ENCODE data around the gene SIX3.

SIX3 gene

DNA sequence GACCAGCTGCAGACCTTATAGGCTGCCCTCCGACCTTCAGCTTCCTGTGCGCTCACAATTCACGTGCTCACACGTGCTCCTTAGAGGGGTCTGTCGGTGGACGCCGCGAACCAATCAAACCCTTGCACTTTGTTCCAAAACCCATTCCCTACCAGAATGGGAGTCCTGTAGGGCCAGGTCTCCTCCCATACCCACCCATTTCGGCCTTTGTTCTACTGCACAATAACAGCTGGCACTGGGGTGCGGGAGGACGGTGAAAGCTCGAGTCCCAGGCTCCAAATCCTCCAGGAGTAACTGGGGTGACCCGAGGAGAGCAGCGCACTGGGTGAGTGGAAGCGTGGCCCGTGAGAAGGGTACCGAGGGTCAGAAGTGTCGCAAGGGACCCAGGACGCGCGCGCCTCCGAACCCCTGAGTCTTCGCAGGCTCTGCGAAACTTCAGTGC, 13.0 kb downstream of the SIX3 start:
- Histone ChIP-seq H3K14ac (ENCODE audit: low read length in 2 of 2) (no peak overlapping the region), H3K18ac (ENCODE audit: low read depth in 1 of 2, low read length in 2 of 2) (no peak overlapping the region), H3K4me1 (ENCODE audit: control insufficient read depth, insufficient read depth, low read depth, low read length) (peaks cover 28% of the 10 kb centered on the region), H2BK15ac (ENCODE audit: low read depth, poor library complexity, severe bottlenecking) (no peak overlapping the region), H2BK120ac (ENCODE audit: low read depth, low read length) (no peak overlapping the region), H3K4me2 (ENCODE audit: low read length, poor library complexity, severe bottlenecking) (no peak overlapping the region), H3K9ac (ENCODE audit: low read length) (no peak overlapping the region), H3K23ac (ENCODE audit: low read length in 2 of 2) (no peak overlapping the region), H3K9me3 (ENCODE audit: control insufficient read depth, low read length) (no peaks in the 10 kb centered on the region), H3K27ac (ENCODE audit: low read length, poor library complexity, severe bottlenecking) (no peak overlapping the region), H2AK5ac (ENCODE audit: low read length, severe bottlenecking) (no peak overlapping the region), H3K36me3 (ENCODE audit: control insufficient read depth in 1 of 2, insufficient read depth in 2 of 2, low read depth in 1 of 2, low read length in 2 of 2) (no peaks in the 10 kb centered on the region), H4K8ac (ENCODE audit: low read length) (no peak overlapping the region), H4K91ac (ENCODE audit: low read length) (no peak overlapping the region), H3K79me1 (replicated peaks; ENCODE audit: low read length, poor library complexity, severe bottlenecking) (no peaks in the 10 kb centered on the region), H2AFZ (ENCODE audit: low read depth, low read length) (no peak overlapping the region), H2BK5ac (ENCODE audit: low read depth, low read length, poor library complexity, severe bottlenecking) (no peak overlapping the region), H3K4me3 (ENCODE audit: insufficient read depth in 1 of 2, low read depth in 1 of 2, low read length in 2 of 2) (peak overlapping the region in 1 of 2 experiments; percentile 68), H3K4ac (ENCODE audit: low read depth in 1 of 2, low read length in 2 of 2) (no peak overlapping the region), H3K27me3 (ENCODE audit: control insufficient read depth in 1 of 2, insufficient read depth in 1 of 2, low read length in 2 of 2) (peaks cover 62 to 87% of the 10 kb centered on the region in 2 experiments), H2BK12ac (ENCODE audit: low read length in 2 of 2) (no peak overlapping the region)
- WGBS, result 17% methylated on average over 25 of the region's 25 CpGs
- DNase-seq, result no peak

DNA sequence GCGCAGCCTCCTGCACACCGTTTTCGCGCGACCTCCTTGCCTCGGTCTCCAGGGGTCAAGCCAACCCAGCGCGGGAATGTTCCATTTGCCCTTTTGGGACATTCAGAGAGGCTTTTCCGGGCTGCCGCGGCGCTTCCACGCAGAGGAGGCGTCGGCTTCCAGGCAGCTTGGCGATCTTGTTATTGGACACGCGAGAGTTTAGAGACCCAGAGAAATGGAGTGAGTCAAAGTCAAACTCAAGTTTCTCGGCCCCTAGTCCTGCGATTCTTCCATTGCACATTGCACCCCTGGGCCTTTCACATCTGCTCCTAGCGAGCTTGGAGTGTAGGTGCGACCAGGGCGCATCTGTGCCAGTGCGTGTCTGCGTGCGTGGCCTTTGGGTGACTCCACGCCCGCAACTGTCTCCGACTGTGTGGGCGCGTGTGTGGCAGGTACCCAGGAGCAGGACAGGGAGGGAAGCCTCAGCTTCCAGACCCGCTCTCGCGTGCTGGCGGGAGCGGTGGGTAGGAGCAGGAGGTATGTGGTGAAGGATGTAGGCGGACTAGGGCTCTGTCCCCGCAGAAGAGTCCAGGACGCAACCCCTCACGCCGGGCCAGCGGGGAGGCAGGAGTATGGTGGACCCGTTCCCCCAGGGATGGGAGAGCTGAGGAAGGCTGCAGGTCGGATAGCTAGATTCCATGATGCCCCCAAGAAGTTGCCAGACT, 13.5 kb downstream of the SIX3 start:
- no peak overlapping the region for H4K91ac ChIP-seq (ENCODE audit: low read length)
- DNase-seq, result peak; percentile 28
- H3K9me3 ChIP-seq (ENCODE audit: control insufficient read depth, low read length), result no peaks in the 10 kb centered on the region
- H3K27ac ChIP-seq (ENCODE audit: low read length, poor library complexity, severe bottlenecking), result no peak overlapping the region
- H3K36me3 ChIP-seq (ENCODE audit: control insufficient read depth in 1 of 2, insufficient read depth in 2 of 2, low read depth in 1 of 2, low read length in 2 of 2), result no peaks in the 10 kb centered on the region
- no peak overlapping the region for H2BK5ac ChIP-seq (ENCODE audit: low read depth, low read length, poor library complexity, severe bottlenecking)
- H3K27me3 ChIP-seq (ENCODE audit: control insufficient read depth in 1 of 2, insufficient read depth in 1 of 2, low read length in 2 of 2), result peaks cover 56 to 84% of the 10 kb centered on the region in 2 experiments
- peak overlapping the region; percentile 71 for H3K4me2 ChIP-seq (ENCODE audit: low read length, poor library complexity, severe bottlenecking)
- H2BK12ac ChIP-seq (ENCODE audit: low read length in 2 of 2), result no peak overlapping the region
- no peak overlapping the region for H3K14ac ChIP-seq (ENCODE audit: low read length in 2 of 2)
- peak overlapping the region; percentile 75 for H2BK15ac ChIP-seq (ENCODE audit: low read depth, poor library complexity, severe bottlenecking)
- no peak overlapping the region for H4K8ac ChIP-seq (ENCODE audit: low read length)
- peak overlapping the region; percentile 36 to 68 for H3K4me3 ChIP-seq (ENCODE audit: insufficient read depth in 1 of 2, low read depth in 1 of 2, low read length in 2 of 2)
- no peak overlapping the region for H3K18ac ChIP-seq (ENCODE audit: low read depth in 1 of 2, low read length in 2 of 2)
- no peak overlapping the region for H3K9ac ChIP-seq (ENCODE audit: low read length)
- no peak overlapping the region for H2AFZ ChIP-seq (ENCODE audit: low read depth, low read length)
- no peak overlapping the region for H2AK5ac ChIP-seq (ENCODE audit: low read length, severe bottlenecking)
- no peak overlapping the region for H3K23ac ChIP-seq (ENCODE audit: low read length in 2 of 2)
- no peak overlapping the region for H2BK120ac ChIP-seq (ENCODE audit: low read depth, low read length)
- no peak overlapping the region for H3K4ac ChIP-seq (ENCODE audit: low read depth in 1 of 2, low read length in 2 of 2)
- 18% methylated on average over 44 of the region's 44 CpGs for WGBS
- peaks cover 22% of the 10 kb centered on the region for H3K4me1 ChIP-seq (ENCODE audit: control insufficient read depth, insufficient read depth, low read depth, low read length)
- no peaks in the 10 kb centered on the region for H3K79me1 ChIP-seq (replicated peaks; ENCODE audit: low read length, poor library complexity, severe bottlenecking)

DNA sequence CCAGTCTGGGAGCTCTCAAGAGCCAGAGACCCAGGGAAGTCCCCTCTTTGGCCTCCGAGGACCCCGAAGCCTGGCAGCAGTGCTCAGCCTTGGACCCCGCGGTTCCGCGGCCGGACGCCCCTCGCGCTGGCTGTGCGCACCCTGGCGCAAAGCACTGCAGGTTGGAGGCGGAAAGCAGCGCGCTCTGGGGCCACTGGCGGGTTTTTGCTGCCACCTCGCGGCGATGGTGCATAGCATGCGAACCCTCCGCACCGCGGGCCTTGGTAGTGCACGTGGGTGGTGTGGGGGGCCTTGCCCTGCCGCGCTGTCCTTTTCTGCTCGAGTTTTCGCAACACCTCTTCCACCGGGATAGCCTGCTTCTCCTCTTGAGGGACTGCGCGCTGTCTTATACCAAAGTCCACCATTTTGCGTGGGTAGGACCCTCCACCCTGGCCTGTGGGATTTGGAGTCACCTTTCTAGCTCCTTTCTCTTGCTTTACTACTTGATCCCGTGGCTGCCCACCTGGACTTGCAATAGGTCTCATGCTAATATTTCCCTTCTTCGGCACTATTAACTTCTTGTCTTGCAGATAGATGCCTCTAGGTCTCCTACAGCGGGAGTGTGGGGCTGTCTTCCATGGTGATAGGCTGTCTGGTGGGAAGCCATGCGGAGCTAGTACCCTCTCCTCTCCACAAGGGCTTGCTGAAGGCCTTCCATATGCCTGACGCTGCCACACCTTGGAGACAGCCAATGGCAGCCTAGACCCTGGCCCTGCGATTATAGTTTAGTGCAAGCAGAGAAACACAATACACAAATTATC, 14.3 kb downstream of the SIX3 start:
- no peak overlapping the region for H2BK12ac ChIP-seq (ENCODE audit: low read length in 2 of 2)
- no peak overlapping the region for H2BK15ac ChIP-seq (ENCODE audit: low read depth, poor library complexity, severe bottlenecking)
- no peaks in the 10 kb centered on the region for H3K79me1 ChIP-seq (replicated peaks; ENCODE audit: low read length, poor library complexity, severe bottlenecking)
- H3K23ac ChIP-seq (ENCODE audit: low read length in 2 of 2), result peak overlapping the region in 1 of 2 experiments; percentile 57
- no peak overlapping the region for H3K14ac ChIP-seq (ENCODE audit: low read length in 2 of 2)
- H3K4me3 ChIP-seq (ENCODE audit: insufficient read depth in 1 of 2, low read depth in 1 of 2, low read length in 2 of 2), result peak overlapping the region; percentile 36 to 68
- H3K18ac ChIP-seq (ENCODE audit: low read depth in 1 of 2, low read length in 2 of 2), result no peak overlapping the region
- H2AK5ac ChIP-seq (ENCODE audit: low read length, severe bottlenecking), result no peak overlapping the region
- H2BK5ac ChIP-seq (ENCODE audit: low read depth, low read length, poor library complexity, severe bottlenecking), result no peak overlapping the region
- WGBS, result 6% methylated on average over 36 of the region's 38 CpGs
- H3K4me1 ChIP-seq (ENCODE audit: control insufficient read depth, insufficient read depth, low read depth, low read length), result peaks cover 20% of the 10 kb centered on the region
- H2AFZ ChIP-seq (ENCODE audit: low read depth, low read length), result no peak overlapping the region
- H3K27ac ChIP-seq (ENCODE audit: low read length, poor library complexity, severe bottlenecking), result no peak overlapping the region
- DNase-seq, result peak; percentile 66
- no peak overlapping the region for H4K8ac ChIP-seq (ENCODE audit: low read length)
- H3K4me2 ChIP-seq (ENCODE audit: low read length, poor library complexity, severe bottlenecking), result peak overlapping the region; percentile 71
- no peak overlapping the region for H4K91ac ChIP-seq (ENCODE audit: low read length)
- H3K27me3 ChIP-seq (ENCODE audit: control insufficient read depth in 1 of 2, insufficient read depth in 1 of 2, low read length in 2 of 2), result peaks cover 48 to 77% of the 10 kb centered on the region in 2 experiments
- H2BK120ac ChIP-seq (ENCODE audit: low read depth, low read length), result no peak overlapping the region
- H3K9ac ChIP-seq (ENCODE audit: low read length), result no peak overlapping the region
- H3K9me3 ChIP-seq (ENCODE audit: control insufficient read depth, low read length), result no peaks in the 10 kb centered on the region
- H3K36me3 ChIP-seq (ENCODE audit: control insufficient read depth in 1 of 2, insufficient read depth in 2 of 2, low read depth in 1 of 2, low read length in 2 of 2), result no peaks in the 10 kb centered on the region
- H3K4ac ChIP-seq (ENCODE audit: low read depth in 1 of 2, low read length in 2 of 2), result no peak overlapping the region

DNA sequence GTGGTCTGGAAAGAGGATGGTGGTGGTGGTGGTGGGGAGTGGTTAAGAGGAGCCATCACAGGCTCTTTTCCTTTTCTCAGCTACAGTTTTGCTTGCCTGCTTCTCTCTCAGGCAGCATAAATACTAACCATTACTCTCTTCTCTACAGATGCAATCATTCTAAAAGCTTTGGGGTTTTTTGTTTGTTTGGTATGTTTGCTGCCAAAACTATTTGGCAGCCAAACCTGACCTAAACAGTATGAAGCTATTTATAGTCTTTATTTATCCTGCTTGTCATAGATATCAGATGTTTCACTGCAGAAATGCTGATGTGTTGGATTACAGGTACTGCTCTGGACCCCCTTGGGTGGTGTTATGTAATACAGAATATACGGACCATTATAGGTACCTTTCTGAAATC, 15.3 kb downstream of the SIX3 start:
- Histone ChIP-seq H3K9ac (ENCODE audit: low read length) (no peak overlapping the region), H2AK5ac (ENCODE audit: low read length, severe bottlenecking) (no peak overlapping the region), H3K23ac (ENCODE audit: low read length in 2 of 2) (no peak overlapping the region), H3K18ac (ENCODE audit: low read depth in 1 of 2, low read length in 2 of 2) (no peak overlapping the region), H3K4me2 (ENCODE audit: low read length, poor library complexity, severe bottlenecking) (no peak overlapping the region), H4K8ac (ENCODE audit: low read length) (no peak overlapping the region), H3K14ac (ENCODE audit: low read length in 2 of 2) (no peak overlapping the region), H3K36me3 (ENCODE audit: control insufficient read depth in 1 of 2, insufficient read depth in 2 of 2, low read depth in 1 of 2, low read length in 2 of 2) (no peaks in the 10 kb centered on the region), H3K27ac (ENCODE audit: low read length, poor library complexity, severe bottlenecking) (no peak overlapping the region), H2BK5ac (ENCODE audit: low read depth, low read length, poor library complexity, severe bottlenecking) (no peak overlapping the region), H3K79me1 (replicated peaks; ENCODE audit: low read length, poor library complexity, severe bottlenecking) (no peaks in the 10 kb centered on the region), H3K27me3 (ENCODE audit: control insufficient read depth in 1 of 2, insufficient read depth in 1 of 2, low read length in 2 of 2) (peaks cover 38 to 70% of the 10 kb centered on the region in 2 experiments), H3K9me3 (ENCODE audit: control insufficient read depth, low read length) (no peaks in the 10 kb centered on the region), H4K91ac (ENCODE audit: low read length) (no peak overlapping the region), H2BK12ac (ENCODE audit: low read length in 2 of 2) (no peak overlapping the region), H2BK15ac (ENCODE audit: low read depth, poor library complexity, severe bottlenecking) (no peak overlapping the region), H2BK120ac (ENCODE audit: low read depth, low read length) (no peak overlapping the region), H3K4me3 (ENCODE audit: insufficient read depth in 1 of 2, low read depth in 1 of 2, low read length in 2 of 2) (no peak overlapping the region), H3K4me1 (ENCODE audit: control insufficient read depth, insufficient read depth, low read depth, low read length) (peaks cover 20% of the 10 kb centered on the region), H3K4ac (ENCODE audit: low read depth in 1 of 2, low read length in 2 of 2) (no peak overlapping the region), H2AFZ (ENCODE audit: low read depth, low read length) (no peak overlapping the region)
- DNase-seq, result no peak
- 100% methylated on average over 1 of the region's 1 CpG for WGBS
